ENCODE results near the gene USP2.
A peak's percentile ranks its signal among the peaks of the same experiment; 100 is the strongest.

The USP2 gene

GRCh38 chr11:119365071-119365591 is 16.4 kb downstream of the USP2 start:
- DNase-seq (ENCODE audit: low read depth in 4 of 4, low spot score in 1 of 4): no peak

- peak in 2 of 4 experiments; percentile 34 to 45 for DNase-seq (ENCODE audit: low read depth in 4 of 4, low spot score in 1 of 4)
Observed at GRCh38 chr11:119363851-119364590, 17.5 kb downstream of the USP2 start.

GRCh38 chr11:119363081-119363850 is 18.2 kb downstream of the USP2 start:
- DNase-seq (ENCODE audit: low read depth in 4 of 4, low spot score in 1 of 4): no peak

GRCh38 chr11:119362741-119363080 is 18.8 kb downstream of the USP2 start:
- DNase-seq (ENCODE audit: low read depth in 4 of 4, low spot score in 1 of 4): no peak

GRCh38 chr11:119361941-119362725 is 19.4 kb downstream of the USP2 start:
- no peak for DNase-seq (ENCODE audit: low read depth in 4 of 4, low spot score in 1 of 4)

- DNase-seq (ENCODE audit: low read depth in 4 of 4, low spot score in 1 of 4): peak in 2 of 4 experiments; percentile 26 to 50
Observed at GRCh38 chr11:119361056-119361787, 20.3 kb downstream of the USP2 start.

- DNase-seq (ENCODE audit: low read depth in 4 of 4, low spot score in 1 of 4): no peak
Observed at GRCh38 chr11:119359365-119360214, 21.9 kb downstream of the USP2 start.

- no peak for DNase-seq (ENCODE audit: low read depth in 4 of 4, low spot score in 1 of 4)
Observed at GRCh38 chr11:119357074-119357473, 24.4 kb downstream of the USP2 start.

- peak; percentile 45 to 63 (median 58) for DNase-seq (ENCODE audit: low read depth in 4 of 4, low spot score in 1 of 4)
Observed at GRCh38 chr11:119356349-119357031, 25.0 kb downstream of the USP2 start.

- DNase-seq (ENCODE audit: low read depth in 4 of 4, low spot score in 1 of 4): no peak
Observed at GRCh38 chr11:119355091-119355843, 26.2 kb downstream of the USP2 start.

GRCh38 chr11:119352857-119353260 is 28.6 kb downstream of the USP2 start:
- no peak for DNase-seq (ENCODE audit: low read depth in 4 of 4, low spot score in 1 of 4)

- no peak for DNase-seq (ENCODE audit: low read depth in 4 of 4, low spot score in 1 of 4)
Observed at GRCh38 chr11:119351232-119351631, 30.3 kb downstream of the USP2 start.

- no peak for DNase-seq (ENCODE audit: low read depth in 4 of 4, low spot score in 1 of 4)
Observed at GRCh38 chr11:119350302-119350701, 31.2 kb downstream of the USP2 start.

GRCh38 chr11:119347940-119348605 is 33.4 kb downstream of the USP2 start:
- no peak for DNase-seq (ENCODE audit: low read depth in 4 of 4, low spot score in 1 of 4)

GRCh38 chr11:119347242-119347641 is 34.2 kb downstream of the USP2 start:
- no peak for DNase-seq (ENCODE audit: low read depth in 4 of 4, low spot score in 1 of 4)

- no peak for DNase-seq (ENCODE audit: low read depth in 4 of 4, low spot score in 1 of 4)
Observed at GRCh38 chr11:119346605-119347004, 34.9 kb downstream of the USP2 start, which contains the start of gene MFRP. Gene MFRP, minus strand, starts transcription at chr11:119346705. Its CDS starts 192 bp downstream, at chr11:119346513.

GRCh38 chr11:119345685-119346084 is 35.8 kb downstream of the USP2 start:
- no peak for DNase-seq (ENCODE audit: low read depth in 4 of 4, low spot score in 1 of 4)

Measured in stimulated activated CD4-positive, alpha-beta T cell treated with anti-CD3 and anti-CD28 coated beads, Interleukin-1b, Interleukin-23, amount 100 ng/mL, for 24 hours (primary cell).